Measurements from ENCODE around the gene SYNJ2.

DNA sequence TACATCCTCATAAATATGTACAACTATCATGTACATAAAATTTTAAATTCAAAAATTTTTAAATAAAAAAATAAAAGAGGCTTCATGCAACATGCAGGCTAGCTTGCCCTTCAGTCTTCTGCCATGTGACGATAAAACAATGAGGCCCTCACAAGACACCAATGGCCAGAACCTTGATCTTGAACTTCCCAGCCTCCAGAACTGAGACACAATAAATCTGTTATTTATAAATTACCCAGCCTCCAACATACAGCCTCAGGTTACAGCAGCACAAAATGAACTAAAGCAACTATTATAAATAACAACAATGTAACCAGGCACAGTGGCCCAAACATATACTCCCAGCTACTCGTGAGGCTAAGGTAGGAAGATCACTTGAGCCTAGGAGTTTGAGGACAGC is 143.6 kb downstream of the SYNJ2 start:
- TF ChIP-seq, protein P1, sequence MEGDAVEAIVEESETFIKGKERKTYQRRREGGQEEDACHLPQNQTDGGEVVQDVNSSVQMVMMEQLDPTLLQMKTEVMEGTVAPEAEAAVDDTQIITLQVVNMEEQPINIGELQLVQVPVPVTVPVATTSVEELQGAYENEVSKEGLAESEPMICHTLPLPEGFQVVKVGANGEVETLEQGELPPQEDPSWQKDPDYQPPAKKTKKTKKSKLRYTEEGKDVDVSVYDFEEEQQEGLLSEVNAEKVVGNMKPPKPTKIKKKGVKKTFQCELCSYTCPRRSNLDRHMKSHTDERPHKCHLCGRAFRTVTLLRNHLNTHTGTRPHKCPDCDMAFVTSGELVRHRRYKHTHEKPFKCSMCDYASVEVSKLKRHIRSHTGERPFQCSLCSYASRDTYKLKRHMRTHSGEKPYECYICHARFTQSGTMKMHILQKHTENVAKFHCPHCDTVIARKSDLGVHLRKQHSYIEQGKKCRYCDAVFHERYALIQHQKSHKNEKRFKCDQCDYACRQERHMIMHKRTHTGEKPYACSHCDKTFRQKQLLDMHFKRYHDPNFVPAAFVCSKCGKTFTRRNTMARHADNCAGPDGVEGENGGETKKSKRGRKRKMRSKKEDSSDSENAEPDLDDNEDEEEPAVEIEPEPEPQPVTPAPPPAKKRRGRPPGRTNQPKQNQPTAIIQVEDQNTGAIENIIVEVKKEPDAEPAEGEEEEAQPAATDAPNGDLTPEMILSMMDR (IDR thresholded peaks at IDR 0.05) = no peak
- TF ChIP-seq POLR2A (IDR thresholded peaks at IDR 0.05) = no peak
